AG09319 (cell line): ENCODE data around the gene TTC39B.
A peak's percentile ranks its signal among the peaks of the same experiment; 100 is the strongest.

Experiments used
- DNase-seq: peaks from one replicate; pipeline ENCODE4 v3.0.0-alpha.2; 2010; ENCODE audit warnings: low read depth; ENCODE audit errors: extremely low read depth
- CTCF ChIP-seq: IDR thresholded peaks from 2 replicates; pipeline ENCODE4 v1.5.1; 2011; ENCODE audit warnings: low read depth, mild to moderate bottlenecking, inconsistent platforms, low read length, moderate library complexity

The TTC39B gene

GRCh38 chr9:15211815-15212495 lies 95.1 kb downstream of the TTC39B start:
- no peak for DNase-seq
- TF ChIP-seq CTCF, result no peak

- DNase-seq, result peak; percentile 66
- peak; percentile 93 for TF ChIP-seq CTCF
Measured at GRCh38 chr9:15211160-15211814, 95.7 kb downstream of the TTC39B start.

- TF ChIP-seq CTCF, result no peak
- DNase-seq, result no peak
Measured at GRCh38 chr9:15206903-15207696, 99.9 kb downstream of the TTC39B start.

GRCh38 chr9:15205632-15206420 lies 101.2 kb downstream of the TTC39B start:
- DNase-seq, result no peak
- no peak for TF ChIP-seq CTCF

GRCh38 chr9:15203581-15203980 lies 103.4 kb downstream of the TTC39B start:
- no peak for TF ChIP-seq CTCF
- no peak for DNase-seq

- no peak for DNase-seq
- TF ChIP-seq CTCF, result no peak
Measured at GRCh38 chr9:15200111-15200510, 106.9 kb downstream of the TTC39B start.
